ENCODE measurements around the gene TLE3.

The TLE3 gene

GRCh38 chr15:70047386-70048197, 50.1 kb downstream of the TLE3 start:
- DNase-seq, result no peak

DNA sequence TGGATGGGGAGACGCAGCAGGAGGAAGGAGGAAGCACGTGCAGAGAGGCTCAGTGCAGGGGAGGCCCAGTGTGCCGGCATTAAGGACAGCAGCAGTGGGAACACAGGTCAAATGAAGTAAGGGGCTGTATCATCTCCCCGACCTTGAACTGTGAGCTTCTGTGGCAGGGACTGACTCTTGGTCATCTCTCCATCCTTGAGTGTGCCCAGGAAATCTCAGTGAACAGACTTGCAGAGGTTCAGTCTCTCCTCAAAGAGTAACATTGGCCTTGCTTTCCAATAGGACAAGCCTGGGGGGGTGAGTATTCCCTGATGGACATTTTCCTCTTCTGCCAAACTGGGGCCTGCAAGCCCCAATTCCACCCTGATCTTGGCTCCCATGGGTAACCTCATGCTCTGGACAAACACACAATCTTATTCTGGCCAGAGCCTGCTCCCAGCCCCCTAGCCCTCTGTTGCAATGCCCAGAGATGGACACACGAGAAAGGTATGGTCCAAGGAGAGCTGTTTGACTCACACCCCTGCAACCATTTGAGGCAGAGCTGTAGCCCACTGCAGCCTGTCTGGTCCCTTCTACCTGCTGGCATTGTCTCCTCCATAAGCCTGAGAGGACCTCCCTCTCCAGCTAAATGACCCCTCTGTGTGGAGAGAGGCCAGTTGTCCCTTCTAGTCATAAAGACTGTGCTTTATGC, 50.9 kb downstream of the TLE3 start:
- DNase-seq, result no peak

DNA sequence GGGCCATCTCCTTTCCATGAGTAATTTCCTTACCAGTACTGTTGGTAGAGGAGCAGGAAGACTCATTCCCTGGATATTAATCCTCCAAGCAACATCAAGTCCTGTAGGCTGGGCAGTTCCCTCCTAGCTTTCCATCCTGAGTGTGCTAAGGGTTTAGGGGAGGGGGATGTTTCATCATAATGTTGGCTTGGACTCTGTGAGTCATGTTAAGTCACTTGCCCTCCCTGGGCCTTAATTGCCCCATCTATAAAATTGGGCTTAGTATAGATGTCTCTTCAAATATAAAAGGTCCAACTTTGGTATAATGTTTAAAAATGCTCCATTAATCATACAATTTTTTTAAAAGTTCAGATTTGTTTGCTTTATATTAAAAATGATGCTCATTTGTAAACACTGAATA, 52.7 kb downstream of the TLE3 start:
- DNase-seq, result no peak

- no peak for DNase-seq
These were observed 53.5 kb downstream of the TLE3 start for GRCh38 chr15:70044168-70044567.

- no peak for DNase-seq
These were observed 54.1 kb downstream of the TLE3 start for GRCh38 chr15:70043590-70043989.

- DNase-seq, result no peak
These were observed 55.0 kb downstream of the TLE3 start for GRCh38 chr15:70042553-70043214.

- no peak for DNase-seq
These were observed 57.8 kb downstream of the TLE3 start for GRCh38 chr15:70039917-70040316.

GRCh38 chr15:70038730-70039392, 58.9 kb downstream of the TLE3 start:
- DNase-seq, result no peak

- DNase-seq, result no peak
These were observed 60.5 kb downstream of the TLE3 start for GRCh38 chr15:70037292-70037640.

- DNase-seq, result no peak
These were observed 61.0 kb downstream of the TLE3 start for GRCh38 chr15:70036585-70037291.

DNA sequence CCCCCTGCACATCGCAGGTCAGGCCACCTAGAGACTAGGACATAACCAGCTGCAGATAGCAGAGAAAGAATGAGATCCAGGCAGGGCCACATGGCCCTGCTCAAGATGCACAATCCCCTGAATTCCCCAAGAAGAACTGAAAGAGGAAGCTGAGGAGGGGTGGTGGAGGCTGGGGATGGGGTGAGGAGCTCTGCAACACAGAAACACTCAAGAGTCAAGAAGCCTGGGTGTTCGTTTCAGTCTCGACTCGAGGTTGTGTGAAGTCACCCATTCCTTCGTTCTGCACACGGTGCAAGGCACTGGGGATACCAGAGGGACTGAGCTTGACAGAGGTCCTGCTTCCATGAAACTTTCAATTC, 62.0 kb downstream of the TLE3 start:
- DNase-seq, result no peak

- no peak for DNase-seq
These were observed 62.5 kb downstream of the TLE3 start for GRCh38 chr15:70035051-70035718.

DNA sequence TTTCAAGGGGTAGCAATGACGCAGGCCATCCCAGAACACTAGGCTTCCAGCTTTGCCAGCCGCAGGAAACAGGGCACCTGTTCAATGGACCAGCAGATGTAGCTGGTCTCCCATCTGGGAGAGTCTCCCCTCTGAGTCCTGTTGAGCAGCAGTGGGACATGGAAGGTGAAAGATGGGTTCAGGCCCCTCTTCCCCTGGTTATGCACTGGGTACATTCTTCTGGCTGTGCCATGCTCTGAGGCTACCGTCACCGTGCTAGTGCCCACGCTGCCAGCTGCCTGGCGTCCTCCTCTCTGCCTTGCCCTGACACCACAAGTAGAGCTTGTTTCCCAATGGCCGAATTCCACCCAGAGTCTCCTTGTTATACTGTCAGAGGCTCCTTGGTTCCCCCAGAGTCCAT, 63.1 kb downstream of the TLE3 start:
- DNase-seq, result no peak

- no peak for DNase-seq
These were observed 63.6 kb downstream of the TLE3 start for GRCh38 chr15:70034141-70034540.

DNA sequence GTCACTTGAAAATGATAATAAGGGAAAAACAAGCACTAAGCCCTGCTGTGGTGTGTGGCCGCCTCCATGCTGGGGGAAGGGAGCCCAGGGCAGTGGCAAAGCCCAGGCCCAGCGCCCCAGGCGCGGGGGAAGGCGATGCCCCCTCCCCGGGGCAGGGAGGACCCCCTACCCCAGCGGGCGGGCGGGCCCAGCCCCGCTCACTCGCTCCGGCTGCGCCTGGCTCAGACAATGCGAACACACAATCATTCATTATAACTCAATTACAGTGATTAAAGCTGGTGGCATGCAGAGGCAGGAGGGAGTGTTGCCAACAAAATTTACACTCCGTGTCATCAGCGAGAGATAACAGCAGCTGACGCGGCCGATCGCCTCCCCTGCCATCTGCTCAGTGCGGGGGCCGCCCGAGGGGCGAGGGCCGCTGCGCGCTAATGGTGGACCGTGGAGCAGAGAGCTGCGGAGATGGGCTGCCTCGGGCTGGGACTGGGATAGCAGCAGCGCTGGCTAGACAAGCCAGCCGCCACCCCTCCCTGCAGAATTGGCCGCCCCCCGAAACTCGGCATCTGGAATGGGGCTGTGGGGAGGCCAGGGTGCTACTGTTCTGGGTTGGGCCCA, 64.1 kb downstream of the TLE3 start:
- no peak for DNase-seq

DNA sequence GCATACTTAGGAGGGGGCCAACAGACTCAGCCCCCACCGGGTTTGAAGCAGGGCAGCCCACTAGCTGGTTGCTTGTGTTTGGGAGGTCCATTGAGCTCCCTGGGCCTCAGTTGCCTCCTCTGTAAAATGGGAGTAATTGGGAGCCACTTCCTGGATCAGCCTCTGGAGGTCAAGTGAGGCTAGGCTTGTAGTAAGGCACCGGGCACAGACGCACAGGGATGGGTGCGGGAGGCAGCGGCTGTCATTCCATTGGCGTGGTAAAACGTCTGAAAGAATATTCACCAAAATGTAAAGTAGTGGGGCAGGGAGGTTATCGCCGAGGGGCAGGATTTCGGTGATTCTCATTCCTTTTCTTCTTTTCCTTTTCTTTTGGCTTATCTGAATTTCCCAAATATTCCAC, 64.6 kb downstream of the TLE3 start:
- DNase-seq, result no peak

- DNase-seq, result no peak
These were observed 65.2 kb downstream of the TLE3 start for GRCh38 chr15:70032509-70032908.

GRCh38 chr15:70031713-70032112, 66.0 kb downstream of the TLE3 start:
- DNase-seq, result no peak

- DNase-seq, result no peak
These were observed 66.5 kb downstream of the TLE3 start for GRCh38 chr15:70031261-70031660.

- no peak for DNase-seq
These were observed 66.9 kb downstream of the TLE3 start for GRCh38 chr15:70030851-70031250.

DNA sequence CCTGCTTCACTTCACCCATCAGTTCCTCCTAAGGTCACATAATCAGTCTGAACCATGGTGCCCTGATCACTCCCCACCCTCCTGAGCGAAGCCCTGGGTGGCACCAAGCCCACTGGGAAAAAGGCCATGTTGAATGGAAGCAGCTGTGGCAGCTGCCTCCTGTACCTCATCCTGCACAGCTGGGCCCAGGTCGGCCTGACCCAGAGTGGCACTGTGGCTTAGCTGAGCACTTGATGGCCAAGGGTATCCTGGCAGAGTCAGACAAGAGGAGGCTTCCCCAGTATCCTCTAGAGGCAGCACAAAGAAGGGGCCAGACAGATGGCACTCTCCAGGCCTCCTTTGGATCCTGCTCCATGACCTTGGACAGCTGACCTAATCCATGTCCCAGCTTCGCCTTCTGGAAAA, 68.4 kb downstream of the TLE3 start:
- DNase-seq, result no peak

DNA sequence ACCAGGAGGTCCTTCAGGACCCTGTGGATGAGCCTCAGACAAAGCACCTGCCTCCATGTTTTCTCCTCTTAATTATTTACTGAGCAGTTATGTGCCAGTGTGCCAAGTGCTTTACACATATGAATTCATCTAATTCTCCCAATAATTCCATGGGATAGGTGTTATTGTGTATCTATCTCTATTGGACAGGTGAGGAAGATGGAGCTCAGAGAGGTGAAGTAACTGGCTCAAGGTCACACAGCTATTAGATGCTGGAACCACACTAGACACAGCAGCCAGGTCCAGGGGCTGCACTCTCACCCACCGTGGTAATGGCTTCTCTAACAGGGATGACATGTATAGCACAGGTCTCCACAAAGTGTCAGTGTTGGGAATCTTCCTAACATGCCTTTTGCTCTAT, 70.2 kb downstream of the TLE3 start:
- no peak for DNase-seq
